Right cardiac atrium (tissue), 5 donors: Measurements from ENCODE around the gene PRKCH. TPM values are rescaled to one million over a fixed set of nuclear protein-coding genes. Genes with fewer than 3 reads are reported as not detected.

Experiments
- ATAC-seq, 2 donors: fragments of 200-7000 bp; cut with Tn5 transposase; one replicate each; pipeline versions ENCODE4 v1.8.0 to v1.9.1; 2020; ENCODE audit warnings: moderate library complexity in 2 of 2, mild to moderate bottlenecking in 1 of 2
- DNase-seq, 3 donors: peaks; one replicate each; pipeline ENCODE4 v3.0.0-alpha.2; 2020
- H3K27ac ChIP-seq: one replicate; pipeline ENCODE4 v1.5.1; 2013; ENCODE audit warnings: mild to moderate bottlenecking, low read length, control low read depth, moderate library complexity
- H3K27me3 ChIP-seq: one replicate; pipeline ENCODE4 v1.6.1; 2013; ENCODE audit not compliant: control insufficient read depth, insufficient read depth
- H3K4me1 ChIP-seq: one replicate; pipeline ENCODE4 v1.6.1; 2013; ENCODE audit warnings: low read length; ENCODE audit not compliant: control insufficient read depth, insufficient read depth
- H3K4me3 ChIP-seq: one replicate; pipeline ENCODE4 v1.5.1; 2013; ENCODE audit warnings: low read length, control low read depth
- H3K9me3 ChIP-seq: one replicate; pipeline ENCODE4 v1.6.1; 2013; ENCODE audit warnings: low read length; ENCODE audit not compliant: control insufficient read depth
- WGBS: extraction: QIAGEN DNeasy Blood & Tissue Kit; methylation state at CpG from one replicate; pipeline ENCODE4 v1.1.7; 2013; 5-methylcytosine and 5-hydroxymethylcytosine counted together
- intact Hi-C, 4 donors: fragments of 100-400 bp; cut with DNase I; formaldehyde crosslinking; loops; one replicate each; pipeline versions ENCODE4 v1.11.0 to v1.14.0; 2022 to 2023
- polyA plus RNA-seq: library from polyadenylated mRNA; stranded (reverse); fragments of 200-250 nt; gene quantifications from one replicate; pipeline ENCODE4 v1.2.3, GENCODE V29; 2013
- total RNA-seq, 4 donors: library from RNA; stranded (reverse); fragmentation: NEBNext Ultra II Directional; extraction: Animal tissue kit (Norgen Biotek cat#: 25700); gene quantifications; one replicate each; pipeline ENCODE4 v1.2.1, GENCODE V29; 2021
- donor health status: healthy with polysubstance abuse.
- donor health status: DM: no; HTN: yes; CAD: no.
- donor health status: DM: no; HTN: no; CAD: no.
- donor health status: DM: no; HTN: yes; CAD: no; lungs with severe emphysema.
- donor health status: DM: yes; HTN: yes; CAD: no.

PRKCH gene
- total and polyA plus RNA-seq, 5 donors, result 11.9 to 31.3 (median 26.6) TPM

GRCh38 chr14:61492474-61492873 lies 171.1 kb downstream of the PRKCH start:
- peaks cover 20% of the 10 kb centered on the region for H3K4me1 ChIP-seq
- intact Hi-C loops, result no loop called here

DNA sequence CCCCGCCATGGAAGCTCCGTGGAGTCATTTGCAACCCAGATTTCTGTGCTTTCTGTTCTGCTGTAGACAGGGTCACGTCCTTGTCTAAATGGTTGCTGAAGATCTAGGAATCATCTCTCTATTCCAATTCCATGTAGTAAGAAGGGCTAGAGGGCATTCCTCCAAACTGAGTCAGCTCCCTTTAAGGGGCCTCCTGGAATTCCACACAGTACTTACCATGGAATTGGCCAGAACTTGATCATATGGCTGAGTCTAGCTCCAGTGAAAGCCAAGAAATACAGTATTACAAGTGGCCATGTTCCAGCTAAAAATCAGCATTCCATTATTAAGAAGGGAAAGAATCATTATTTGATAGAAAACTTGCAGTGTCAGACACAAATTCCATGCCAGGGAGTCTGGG lies 171.9 kb downstream of the PRKCH start:
- Histone ChIP-seq H3K27me3 (no peaks in the 10 kb centered on the region), H3K4me3 (no peak overlapping the region), H3K27ac (no peak overlapping the region), H3K9me3 (no peaks in the 10 kb centered on the region), H3K4me1 (peaks cover 22% of the 10 kb centered on the region)
- ATAC-seq (no peak), DNase-seq (no peak)
- 58% methylated on average over 3 of the region's 3 CpGs for WGBS
- intact Hi-C loops, result no loop called here

More at GRCh38 chr14:61492474-61492873, 171.1 kb downstream of the PRKCH start:
- no peak for DNase-seq
- Histone ChIP-seq H3K4me3 (no peak overlapping the region), H3K9me3 (no peaks in the 10 kb centered on the region), H3K27me3 (no peaks in the 10 kb centered on the region), H3K27ac (no peak overlapping the region)
- WGBS, result 80% methylated on average over 3 of the region's 3 CpGs
- no peak for ATAC-seq

- ATAC-seq (no peak), DNase-seq (no peak)
- intact Hi-C loops, result no loop called here
- no peak overlapping the region for H3K27ac ChIP-seq
- peaks cover 26% of the 10 kb centered on the region for H3K4me1 ChIP-seq
- no peaks in the 10 kb centered on the region for H3K9me3 ChIP-seq
- 56% methylated on average over 1 of the region's 1 CpG for WGBS
- H3K27me3 ChIP-seq, result no peaks in the 10 kb centered on the region
- no peak overlapping the region for H3K4me3 ChIP-seq
Measured at GRCh38 chr14:61494018-61494417, 172.6 kb downstream of the PRKCH start.

DNA sequence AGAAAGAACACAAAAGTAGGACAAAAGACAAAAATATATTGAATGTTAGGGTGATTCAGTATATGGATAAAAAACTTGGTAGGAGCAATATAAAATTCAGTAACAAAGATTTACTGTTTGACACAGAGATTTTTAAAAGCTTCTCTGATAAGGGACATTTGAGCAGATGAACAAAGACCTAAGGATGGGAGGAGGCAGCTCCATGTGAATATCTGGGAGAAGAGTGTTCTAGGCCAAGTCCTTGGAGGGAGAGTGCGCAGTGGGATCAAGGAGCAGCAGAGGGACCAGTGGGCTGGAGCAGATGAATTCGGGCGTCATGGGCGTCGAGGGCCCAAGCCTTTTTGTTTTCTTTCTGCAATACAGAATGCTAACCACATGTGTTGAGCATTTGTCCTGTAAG lies 174.4 kb downstream of the PRKCH start:
- H3K4me1 ChIP-seq, result peaks cover 18% of the 10 kb centered on the region
- ATAC-seq, result no peak
- 98% methylated on average over 5 of the region's 5 CpGs for WGBS
- no peak for DNase-seq
- intact Hi-C loops, result no loop called here
- no peak overlapping the region for H3K27ac ChIP-seq
- H3K4me3 ChIP-seq, result no peak overlapping the region
- no peaks in the 10 kb centered on the region for H3K27me3 ChIP-seq
- no peaks in the 10 kb centered on the region for H3K9me3 ChIP-seq

DNA sequence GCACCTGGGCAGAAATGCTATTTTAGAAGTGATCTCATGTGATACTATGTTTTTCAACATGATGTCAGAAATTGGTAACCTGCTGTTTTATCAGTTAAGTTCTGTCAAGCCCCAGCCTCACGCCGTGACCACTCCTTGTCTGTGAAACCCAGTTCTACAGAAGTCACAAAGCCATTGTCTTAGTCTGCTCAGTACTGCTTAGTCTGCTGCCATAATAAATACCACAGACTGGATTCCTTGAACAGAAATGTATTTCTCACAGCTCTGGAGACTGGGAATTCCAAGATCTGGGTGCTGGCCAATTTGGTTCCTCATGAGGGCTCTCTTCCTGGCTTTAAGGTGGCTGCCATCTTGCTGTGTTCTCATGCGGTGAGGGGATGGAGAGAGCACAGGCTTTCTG lies 176.9 kb downstream of the PRKCH start:
- intact Hi-C loops, result no loop called here
- Histone ChIP-seq H3K4me3 (no peak overlapping the region), H3K27me3 (no peaks in the 10 kb centered on the region), H3K9me3 (no peaks in the 10 kb centered on the region), H3K4me1 (peaks cover 8% of the 10 kb centered on the region), H3K27ac (peak overlapping the region; percentile 23)
- DNase-seq, result peak in 1 of 3 donors; percentile 30
- ATAC-seq, result peak; percentile 42 to 63
- 19% methylated on average over 3 of the region's 3 CpGs for WGBS

DNA sequence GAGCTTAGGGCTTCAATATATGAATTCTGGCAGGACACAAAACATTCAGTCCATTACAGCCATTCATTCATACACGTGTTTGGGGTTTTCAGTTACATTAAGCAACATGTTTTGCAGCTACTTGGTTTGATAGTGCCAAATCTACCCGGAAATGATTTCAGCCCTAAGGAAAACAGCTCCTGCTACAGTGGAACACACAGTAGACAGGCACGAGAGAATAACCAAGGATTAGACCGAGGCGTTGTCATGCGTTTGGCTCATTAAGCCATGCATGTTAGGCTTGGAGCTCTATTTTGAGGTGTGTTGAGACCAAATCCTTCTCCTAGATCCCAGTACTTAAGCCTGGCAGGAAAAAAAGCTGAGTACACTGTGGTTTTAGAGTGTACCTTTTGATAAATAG lies 177.4 kb downstream of the PRKCH start:
- H3K4me1 ChIP-seq, result peaks cover 8% of the 10 kb centered on the region
- 21% methylated on average over 6 of the region's 6 CpGs for WGBS
- intact Hi-C loops, result no loop called here
- peak overlapping the region; percentile 23 for H3K27ac ChIP-seq
- DNase-seq (no peak), ATAC-seq (peak; percentile 84 to 88)
- no peaks in the 10 kb centered on the region for H3K27me3 ChIP-seq
- H3K4me3 ChIP-seq, result no peak overlapping the region
- H3K9me3 ChIP-seq, result no peaks in the 10 kb centered on the region

DNA sequence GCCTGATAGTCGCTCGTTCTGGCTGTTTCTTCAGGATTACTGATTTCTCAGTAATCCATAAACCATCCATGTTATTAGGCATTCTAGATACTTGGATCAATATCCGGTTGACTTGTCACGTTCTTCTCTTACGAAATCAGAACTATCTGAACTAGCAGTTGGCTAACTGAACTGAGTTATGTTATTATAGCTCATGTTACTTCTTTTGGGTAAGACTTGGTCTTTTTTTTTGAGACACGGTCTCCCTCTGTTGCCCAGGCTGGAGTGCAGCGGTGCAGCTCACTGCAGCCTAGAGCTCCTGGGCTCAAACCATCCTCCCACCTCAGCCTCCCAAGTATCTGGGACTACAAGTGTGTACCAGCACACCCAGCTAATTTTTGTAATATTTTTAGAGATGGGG lies 178.6 kb downstream of the PRKCH start:
- Histone ChIP-seq H3K27me3 (no peaks in the 10 kb centered on the region), H3K27ac (no peak overlapping the region), H3K9me3 (no peaks in the 10 kb centered on the region), H3K4me3 (no peak overlapping the region), H3K4me1 (peaks cover 8% of the 10 kb centered on the region)
- intact Hi-C loops, result no loop called here
- 91% methylated on average over 7 of the region's 7 CpGs for WGBS
- ATAC-seq, result no peak
- no peak for DNase-seq

DNA sequence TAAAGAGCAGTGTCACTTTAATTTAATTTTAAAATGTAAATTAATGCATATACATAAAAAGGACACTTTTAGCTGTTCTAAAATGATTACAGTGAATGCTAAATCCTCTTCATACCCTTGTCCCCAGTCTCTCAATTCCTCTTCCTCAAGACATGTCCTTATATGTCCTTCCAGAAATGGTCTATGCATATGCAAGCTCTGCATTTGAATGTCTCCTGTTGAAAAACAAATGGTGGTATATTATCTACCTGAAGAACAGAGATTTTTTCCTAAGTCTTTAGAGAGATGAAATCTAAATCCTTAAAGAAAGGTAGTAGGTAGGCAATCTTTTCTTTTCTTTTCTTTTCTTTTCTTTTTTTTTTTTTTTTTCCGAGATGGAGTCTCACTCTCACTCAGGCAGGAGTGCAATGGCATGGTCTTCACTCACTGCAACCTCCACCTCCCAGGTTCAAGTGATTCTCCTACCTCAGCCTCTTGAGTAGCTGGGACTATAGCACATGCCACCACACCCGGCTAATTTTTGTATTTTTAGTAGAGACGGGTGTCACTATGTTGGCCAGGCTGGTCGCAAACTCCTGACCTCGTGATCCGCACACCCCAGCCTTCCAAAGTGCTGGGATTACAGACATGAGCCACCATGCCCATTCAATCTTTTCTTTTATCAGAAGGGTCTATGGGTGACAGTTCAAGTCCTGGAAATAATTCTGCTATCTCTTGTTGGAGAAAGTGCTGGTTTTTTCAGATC lies 180.5 kb downstream of the PRKCH start:
- DNase-seq, result peak in 1 of 3 donors; percentile 20
- no peaks in the 10 kb centered on the region for H3K27me3 ChIP-seq
- H3K4me1 ChIP-seq, result peaks cover 8% of the 10 kb centered on the region
- ATAC-seq, result no peak
- intact Hi-C loops, result no loop called here
- no peak overlapping the region for H3K27ac ChIP-seq
- no peaks in the 10 kb centered on the region for H3K9me3 ChIP-seq
- 79% methylated on average over 6 of the region's 6 CpGs for WGBS
- H3K4me3 ChIP-seq, result no peak overlapping the region

- intact Hi-C loops, result no loop called here
- DNase-seq, result no peak
- no peaks in the 10 kb centered on the region for H3K9me3 ChIP-seq
- no peak overlapping the region for H3K4me3 ChIP-seq
- H3K27me3 ChIP-seq, result no peaks in the 10 kb centered on the region
- no peak overlapping the region for H3K27ac ChIP-seq
- H3K4me1 ChIP-seq, result peaks cover 8% of the 10 kb centered on the region
- 61% methylated on average over 7 of the region's 7 CpGs for WGBS
- ATAC-seq, result no peak
Measured at GRCh38 chr14:61502459-61503093, 181.2 kb downstream of the PRKCH start.

- WGBS, result 63% methylated on average over 7 of the region's 7 CpGs
- peak; percentile 55 to 73 for ATAC-seq
- intact Hi-C loops, result no loop called here
Measured at GRCh38 chr14:61503167-61503801, 181.9 kb downstream of the PRKCH start.

GRCh38 chr14:61504901-61505300 lies 183.5 kb downstream of the PRKCH start:
- Histone ChIP-seq H3K4me3 (no peak overlapping the region), H3K4me1 (peaks cover under 1% of the 10 kb centered on the region), H3K9me3 (no peaks in the 10 kb centered on the region), H3K27ac (no peak overlapping the region), H3K27me3 (no peaks in the 10 kb centered on the region)
- intact Hi-C loops, result no loop called here
- 94% methylated on average over 2 of the region's 2 CpGs for WGBS
- DNase-seq, result no peak
- no peak for ATAC-seq

More at GRCh38 chr14:61503167-61503801, 181.9 kb downstream of the PRKCH start:
- peaks cover 5% of the 10 kb centered on the region for H3K4me1 ChIP-seq
- H3K9me3 ChIP-seq, result no peaks in the 10 kb centered on the region
- no peak overlapping the region for H3K4me3 ChIP-seq
- H3K27me3 ChIP-seq, result no peaks in the 10 kb centered on the region
- no peak for DNase-seq
- no peak overlapping the region for H3K27ac ChIP-seq
